NCI-H146 treated with DMSO at 0.1 percent for 48 hours (cell line): ENCODE data around the gene MARK3.
A peak's percentile ranks its signal among the peaks of the same experiment; 100 is the strongest.
"Not testable (repeated sequence)": the region's sequence is repeated elsewhere in the genome, so short reads cannot be mapped to it uniquely, and the experiment has no call there.

Experiments
- DNase-seq: peaks from one replicate; lab custom pipeline; 2025; ENCODE audit not compliant: unreplicated experiment; lab: John Stamatoyannopoulos, UW

The MARK3 gene

DNA sequence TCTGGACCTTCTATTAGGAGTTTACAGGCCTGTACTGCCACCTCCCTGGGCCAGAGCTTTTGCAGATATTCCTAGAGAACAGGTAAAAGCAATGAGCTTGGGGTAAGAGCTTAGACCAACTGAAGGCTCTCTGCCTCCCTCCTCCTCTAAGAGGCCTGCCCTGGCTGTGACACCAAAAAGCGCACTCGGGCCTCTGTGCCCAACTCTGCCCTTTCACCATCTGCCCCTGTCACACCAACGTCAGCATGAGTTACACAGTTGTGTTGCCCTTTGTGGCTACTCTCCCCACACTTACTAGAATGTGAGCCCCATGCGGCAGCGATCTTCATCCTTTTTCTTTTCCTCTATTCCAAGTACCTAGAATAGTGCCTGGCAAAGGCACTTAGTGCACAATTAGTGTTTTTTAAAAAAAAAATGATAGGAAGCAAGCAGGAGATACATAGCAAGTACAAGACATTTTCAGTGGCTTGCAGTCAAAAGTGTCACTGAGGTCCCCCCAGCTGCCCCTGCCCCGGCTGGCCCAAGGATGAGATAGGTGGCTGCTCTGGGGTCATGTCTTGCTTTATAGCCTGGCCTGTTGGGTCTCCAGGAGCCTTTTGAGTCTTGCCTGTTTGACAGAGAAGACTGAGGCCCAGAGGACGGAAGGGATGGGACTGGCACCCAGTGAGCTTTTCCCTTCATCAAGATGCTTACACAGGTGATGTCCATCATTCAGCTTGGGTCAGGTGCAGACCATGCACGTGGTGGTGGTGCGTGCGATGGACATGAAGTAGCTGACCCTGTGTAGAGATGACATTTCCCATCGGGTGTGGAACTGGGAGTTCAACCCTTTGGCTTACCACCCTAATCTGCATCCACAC, 124.9 kb downstream of the MARK3 start:
- no peak for DNase-seq

GRCh38 chr14:103510724-103511693, 125.8 kb downstream of the MARK3 start:
- DNase-seq: no peak

DNA sequence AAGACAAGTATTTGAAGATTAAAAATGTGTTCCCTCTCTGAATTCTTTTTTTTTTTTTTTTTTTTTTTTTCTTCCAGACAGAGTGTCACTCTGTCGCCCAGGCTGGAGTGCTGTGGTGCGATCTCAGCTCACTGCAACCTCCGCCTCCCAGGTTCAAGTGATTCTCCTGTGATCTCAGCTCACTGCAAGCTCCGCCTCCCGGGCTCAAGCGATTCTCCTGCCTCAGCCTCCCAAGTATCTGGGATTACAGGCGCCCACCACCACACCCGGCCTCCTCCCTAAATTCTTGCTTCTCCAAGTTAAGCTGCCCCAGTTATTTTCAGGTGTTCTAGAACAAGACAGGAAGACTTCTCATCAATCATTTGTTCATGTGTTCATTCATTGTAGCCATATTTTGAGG, 127.0 kb downstream of the MARK3 start:
- DNase-seq: not testable (repeated sequence)

DNA sequence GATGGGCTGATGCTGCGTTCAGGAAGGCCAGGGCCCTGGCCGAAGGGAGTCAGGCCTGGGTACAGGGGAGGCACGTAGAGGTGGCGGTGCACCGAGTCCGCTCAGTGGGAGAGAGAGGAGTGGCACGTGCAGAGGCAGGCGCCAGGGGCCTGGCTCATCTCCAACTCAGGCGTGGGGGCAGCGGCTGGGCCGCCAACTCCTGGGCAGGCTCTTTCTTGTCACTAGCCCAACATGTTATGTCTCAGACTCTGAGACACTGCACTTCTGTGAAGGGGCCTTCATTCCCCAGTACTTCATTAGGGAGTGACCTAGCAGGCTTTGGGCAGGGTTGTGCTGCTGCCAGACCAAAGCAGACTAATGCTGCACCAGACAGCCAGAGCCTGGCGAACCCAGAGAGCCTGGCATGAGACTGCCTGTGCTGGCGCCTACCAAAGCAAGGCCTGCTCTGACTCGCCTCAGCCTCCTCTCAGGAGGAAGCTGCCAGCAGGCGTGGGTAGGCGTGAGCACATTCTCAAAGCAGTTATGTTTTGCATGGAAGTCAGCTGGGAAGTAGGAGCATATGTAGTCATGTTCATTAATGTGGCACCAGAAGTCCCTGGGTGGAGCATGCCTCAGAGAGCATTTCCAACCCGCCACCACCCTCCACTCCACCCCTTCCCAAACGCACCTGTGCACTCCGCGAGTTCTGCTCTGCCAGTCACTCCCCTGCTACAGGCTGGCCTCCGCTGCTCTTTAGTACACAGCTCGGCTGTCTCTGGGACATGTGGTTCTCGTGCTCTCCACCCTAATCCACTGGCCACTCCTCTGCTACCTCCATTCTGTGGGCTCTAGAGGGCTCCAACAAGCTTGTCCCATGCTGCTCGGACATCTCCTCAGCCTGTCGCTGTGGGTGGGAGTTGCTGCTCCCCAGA, 127.7 kb downstream of the MARK3 start:
- DNase-seq: no peak

GRCh38 chr14:103514596-103515421, 129.6 kb downstream of the MARK3 start:
- DNase-seq: no peak

DNA sequence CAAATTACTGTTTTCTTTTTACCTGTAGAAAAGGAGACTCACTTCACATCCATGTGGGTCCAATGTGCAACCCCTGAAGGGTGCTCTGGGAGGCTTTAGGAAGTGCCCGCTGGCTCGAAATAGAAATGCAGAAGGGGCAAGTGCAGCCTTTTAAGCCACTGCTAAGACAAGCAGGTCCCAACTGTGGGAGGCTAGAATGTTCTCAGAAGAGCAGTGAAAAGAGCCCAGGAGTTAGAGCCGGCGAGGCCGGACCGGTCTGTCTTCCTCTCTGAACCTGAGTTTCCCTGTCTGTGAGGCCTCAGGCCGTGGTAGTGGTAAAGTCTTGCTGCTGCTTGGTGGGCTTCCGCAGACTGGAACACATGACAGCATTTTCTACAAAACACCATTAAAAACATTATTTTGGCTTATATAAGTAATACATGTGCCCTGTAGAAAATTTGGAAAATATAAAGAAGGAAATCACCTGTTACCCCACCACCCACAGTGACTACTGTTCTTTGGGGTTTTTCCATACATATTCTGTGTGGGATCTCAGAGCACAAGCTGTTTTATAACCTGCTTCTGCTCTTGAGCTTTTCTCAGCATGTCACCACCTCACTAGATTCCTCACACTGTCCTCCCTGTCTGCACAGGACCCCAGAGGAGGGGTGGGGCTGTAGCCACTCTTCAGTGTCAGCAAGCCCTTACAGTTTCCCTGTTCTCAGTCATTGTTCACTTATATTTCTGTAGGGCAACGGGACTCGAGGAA, 131.4 kb downstream of the MARK3 start:
- no peak for DNase-seq

- DNase-seq: no peak
Observed at GRCh38 chr14:103517174-103517566, 132.0 kb downstream of the MARK3 start.

DNA sequence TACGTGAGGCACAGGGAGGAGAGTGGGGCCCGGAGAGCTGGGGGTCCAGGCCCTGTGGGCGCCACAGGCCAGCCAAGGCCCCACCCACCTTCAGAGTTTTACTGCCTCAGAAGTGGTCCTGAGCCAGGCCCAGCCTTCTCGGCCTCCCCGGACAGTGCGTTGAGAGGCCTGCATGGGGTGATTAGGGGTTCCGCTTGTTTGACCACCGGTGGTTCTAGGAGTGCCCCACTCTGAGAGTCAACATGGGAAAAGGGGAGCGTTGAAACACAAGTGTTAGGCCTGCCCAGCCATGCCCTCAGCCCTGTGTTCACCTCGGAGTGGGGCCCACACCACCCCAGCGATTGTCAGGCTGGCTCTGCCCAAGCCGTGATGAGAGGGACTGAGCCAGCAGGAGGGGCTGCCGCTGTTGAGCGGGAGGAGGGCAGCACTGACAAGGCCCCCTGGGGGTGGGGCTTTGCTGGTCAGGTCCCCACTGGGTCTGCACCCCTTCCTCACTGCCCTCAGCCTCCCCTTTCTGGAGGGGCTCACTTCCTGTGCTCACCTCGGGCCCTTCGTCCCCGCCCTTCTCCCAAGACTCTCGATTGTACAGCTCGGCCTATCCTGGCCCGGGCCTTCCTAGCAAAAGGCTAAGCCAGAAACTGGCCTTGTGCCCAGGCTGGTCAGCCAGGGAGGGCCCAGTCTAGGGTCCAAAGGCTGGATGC, 132.7 kb downstream of the MARK3 start:
- DNase-seq: no peak

GRCh38 chr14:103518422-103519042, 133.3 kb downstream of the MARK3 start:
- peak; percentile 26 for DNase-seq

DNA sequence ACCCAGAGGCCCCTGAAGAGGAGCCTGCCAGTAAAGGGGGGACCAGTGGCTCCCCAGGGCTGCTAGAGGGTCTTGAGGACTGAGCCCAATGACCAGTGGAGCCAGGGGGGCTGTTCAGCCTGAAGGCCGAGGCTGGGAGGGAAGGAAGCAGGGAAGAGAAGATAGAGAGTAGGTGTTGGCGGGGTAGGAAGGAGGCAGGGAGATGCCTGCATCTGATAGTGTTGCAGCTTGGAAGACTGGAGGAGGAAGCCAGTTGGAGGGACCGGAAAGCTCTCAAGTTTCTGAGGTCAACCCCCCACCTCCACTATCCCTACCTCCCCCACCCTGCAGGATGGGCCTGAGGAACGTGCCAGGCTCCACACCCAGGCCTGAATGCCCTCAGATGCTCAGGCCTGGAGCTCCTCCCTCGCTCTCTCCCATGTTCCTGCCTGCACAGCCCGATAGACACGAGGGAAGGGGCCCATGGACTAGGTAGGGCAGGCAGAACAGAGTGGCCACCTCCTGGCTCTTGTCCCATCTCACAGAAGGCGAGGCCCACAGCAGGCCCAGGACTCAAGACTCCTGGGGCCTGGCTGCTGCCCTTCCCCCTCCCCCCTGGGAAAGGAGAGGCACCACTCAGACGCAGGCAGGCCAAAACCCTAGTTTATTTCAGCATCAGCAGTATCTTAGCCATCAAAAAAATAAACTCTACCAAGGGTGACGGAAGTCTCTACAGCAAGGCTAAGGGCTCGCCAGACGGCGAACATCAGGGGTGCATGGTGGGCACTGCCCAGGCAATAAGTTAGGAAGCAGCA, 134.0 kb downstream of the MARK3 start:
- DNase-seq: no peak

DNA sequence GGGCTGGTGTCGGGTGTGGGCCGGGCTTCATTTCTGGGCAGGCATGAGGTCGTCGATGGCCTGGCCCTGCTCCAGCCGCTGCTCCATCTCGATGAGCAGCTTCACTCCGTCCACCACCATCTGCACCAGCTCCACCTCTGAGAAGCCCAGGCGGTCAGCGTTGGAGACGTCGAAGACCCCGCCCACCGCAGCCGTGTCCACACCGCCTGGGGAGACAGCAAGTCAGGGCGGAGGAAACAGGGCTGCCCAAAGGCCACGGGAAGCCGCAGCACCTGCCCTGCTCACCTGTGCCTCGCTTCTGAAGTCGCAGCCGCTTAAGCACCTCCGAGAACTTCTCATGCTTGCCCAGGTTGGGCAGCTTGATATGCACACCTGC, 134.6 kb downstream of the MARK3 start:
- DNase-seq: no peak

GRCh38 chr14:103520269-103520656, 135.0 kb downstream of the MARK3 start:
- DNase-seq: no peak

DNA sequence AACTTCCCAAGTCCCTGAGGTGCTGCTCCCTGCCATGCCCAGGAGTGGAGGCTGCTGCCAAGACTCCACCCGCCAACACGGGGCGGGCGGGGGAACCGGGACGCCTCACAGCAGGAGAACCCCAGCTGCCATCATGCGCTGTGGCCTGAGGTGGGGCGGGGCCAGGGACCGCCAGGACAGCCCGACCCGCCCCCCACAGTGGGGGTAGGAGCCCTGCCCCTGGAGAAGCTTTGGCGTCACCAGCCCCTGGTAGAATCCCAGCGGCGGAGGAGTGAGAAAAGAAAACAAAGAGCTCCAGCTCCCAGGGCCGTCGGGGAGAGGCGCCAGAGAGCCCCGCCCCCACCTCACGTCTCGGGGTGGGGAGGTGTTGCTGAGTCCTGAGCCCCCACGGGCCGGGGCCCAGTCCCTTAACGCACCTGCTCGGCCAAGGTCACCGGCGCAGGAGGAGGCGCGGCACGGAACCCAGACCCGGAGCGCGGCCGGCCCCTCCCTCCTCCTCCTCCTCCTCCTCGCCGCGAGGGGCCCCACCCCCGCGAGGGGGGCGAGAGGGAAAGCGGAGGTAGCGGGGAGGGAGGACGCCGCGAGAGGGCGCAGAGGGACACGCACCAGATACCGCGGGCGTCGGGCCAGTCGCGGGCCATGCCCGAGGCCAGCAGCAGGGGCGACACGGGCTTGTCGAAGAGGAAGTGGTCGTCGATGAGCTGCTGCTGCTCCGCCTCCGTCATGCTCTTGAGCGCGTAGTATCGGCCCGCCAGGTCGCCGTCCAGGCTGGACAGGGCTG, 135.6 kb downstream of the MARK3 start:
- DNase-seq: peak; percentile 24

DNA sequence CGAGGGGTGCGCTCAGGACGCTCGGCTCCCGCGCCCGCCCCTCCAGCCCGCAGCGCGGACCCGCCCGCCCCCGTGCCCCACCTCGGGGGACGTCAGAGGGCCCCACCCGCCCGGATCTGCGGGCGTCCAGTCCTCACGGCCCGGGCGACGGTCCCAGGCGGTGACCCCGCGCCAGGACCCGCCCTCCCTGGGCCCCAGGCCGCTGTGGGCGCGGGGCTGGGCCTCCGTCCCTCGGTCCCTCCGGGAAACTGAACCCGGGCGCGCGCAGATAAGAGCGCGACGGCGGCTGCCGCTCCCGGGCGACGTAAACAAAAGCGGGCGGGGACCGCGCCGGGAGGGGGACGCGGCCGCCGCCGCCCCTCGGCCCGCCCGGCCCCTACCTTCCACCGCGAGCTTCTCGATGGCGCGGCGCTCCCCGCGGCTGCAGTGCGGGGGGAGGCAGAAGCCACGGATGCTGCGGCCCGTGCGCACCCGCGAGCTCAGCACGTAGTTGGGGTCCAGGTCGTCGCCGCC, 136.3 kb downstream of the MARK3 start:
- DNase-seq: no peak

DNA sequence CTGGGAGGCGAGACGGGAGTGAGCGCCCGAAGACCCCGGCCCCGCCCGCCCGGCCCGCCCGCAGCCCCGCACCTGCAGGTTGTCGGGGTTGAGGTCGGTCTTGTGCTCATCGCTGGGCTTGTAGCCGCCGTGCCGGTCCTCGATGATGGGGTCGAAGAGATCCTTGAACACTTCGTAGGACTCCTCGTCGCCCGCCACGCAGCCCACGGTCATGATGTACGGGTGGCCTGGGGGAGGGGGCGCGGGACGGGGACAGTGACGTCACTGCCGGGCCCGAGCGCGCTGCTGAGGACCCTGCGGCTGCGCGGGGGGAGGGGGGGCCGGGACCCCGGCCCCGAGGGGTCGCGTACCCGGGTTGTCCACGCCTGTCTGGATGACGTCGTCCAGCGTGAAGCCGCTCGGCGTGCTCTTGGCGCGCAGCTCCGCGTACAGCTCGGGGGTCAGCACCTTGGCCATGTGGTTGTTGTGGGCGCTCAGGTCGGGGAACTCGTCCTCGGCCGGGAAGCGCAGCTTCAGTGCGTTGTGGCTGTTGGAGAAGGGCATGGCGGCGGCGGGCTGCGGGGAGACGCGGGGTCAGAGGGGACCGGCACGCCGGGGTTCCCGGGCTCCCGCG, 136.8 kb downstream of the MARK3 start:
- DNase-seq: peak; percentile 43
